Measurements from ENCODE around the gene ANKRD9. TPM values are rescaled to one million over a fixed set of nuclear protein-coding genes. Genes with fewer than 3 reads are reported as not detected.

Gene ANKRD9
- total and polyA plus RNA-seq, 2 donors (not counting 3 experiments of a cell fraction or from before 2014, with no cell fraction given) = 21.0 to 24.6 TPM

DNA sequence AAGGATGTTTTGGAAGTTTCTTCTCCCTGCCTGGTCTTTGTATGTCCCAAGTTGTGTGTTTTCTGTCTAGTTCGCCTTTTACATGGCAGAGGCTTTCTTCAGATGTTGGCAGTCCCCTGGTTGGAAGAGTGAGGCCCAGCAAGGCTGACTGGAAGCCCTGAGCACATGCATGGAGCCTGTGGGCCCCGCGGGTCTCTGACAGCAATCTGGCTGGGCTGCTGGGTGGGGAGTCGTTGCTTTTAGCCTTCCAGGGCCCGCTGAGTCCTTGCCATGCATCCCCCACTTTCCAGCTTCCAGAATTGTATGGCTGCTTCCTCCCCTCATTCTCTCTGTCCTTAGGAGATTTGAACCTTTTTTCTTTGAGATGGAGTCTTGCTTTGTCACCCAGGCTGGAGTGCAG lies 25.3 kb downstream of the ANKRD9 start:
- no peaks in the 10 kb centered on the region for H4K20me1 ChIP-seq (replicated peaks; ENCODE audit: control insufficient read depth, extremely low read depth, insufficient read depth, low read length)
- no peaks in the 10 kb centered on the region for H3K4me1 ChIP-seq (ENCODE audit: control insufficient read depth, extremely low read depth, insufficient read depth, low read length)
- no peaks in the 10 kb centered on the region for H3K36me3 ChIP-seq (ENCODE audit: control insufficient read depth in 2 of 2, extremely low read depth in 1 of 2, insufficient read depth in 2 of 2, low read length in 2 of 2)
- no peak overlapping the region for H2AFZ ChIP-seq (ENCODE audit: low read depth, low read length)
- FAIRE-seq (no peak), DNase-seq (ENCODE audit: low read depth, low spot score) (no peak)
- no peaks in the 10 kb centered on the region for H3K9me3 ChIP-seq (replicated peaks; ENCODE audit: control insufficient read depth, insufficient read depth, low read length)
- TF ChIP-seq POLR2AphosphoS5 (IDR thresholded peaks at IDR 0.05; ENCODE audit: insufficient read depth, low read depth, low read length) = no peak
- TF ChIP-seq CTCF (IDR thresholded peaks at IDR 0.05; ENCODE audit: extremely low read depth in 1 of 2, insufficient read depth in 1 of 2, low read depth in 1 of 2, low read length in 2 of 2) = no peak
- no peak for TF ChIP-seq EZH2 (IDR thresholded peaks at IDR 0.05; ENCODE audit: borderline replicate concordance, low read depth, low read length, severe bottlenecking)
- no peak for TF ChIP-seq MAX (IDR thresholded peaks at IDR 0.05; ENCODE audit: insufficient read depth, insufficient read length)
- TF ChIP-seq POLR2A (IDR thresholded peaks at IDR 0.05; ENCODE audit: low read depth, low read length) = no peak
- no peak for TF ChIP-seq MYC (IDR thresholded peaks at IDR 0.05; ENCODE audit: low read depth, low read length)
- no peak for TF ChIP-seq JUN (IDR thresholded peaks at IDR 0.05; ENCODE audit: borderline replicate concordance, insufficient read depth, insufficient read length, low read depth)
- no peak for TF ChIP-seq GATA2 (IDR thresholded peaks at IDR 0.05; ENCODE audit: insufficient read depth, insufficient read length, low read depth, low read length)
- TF ChIP-seq FOS (IDR thresholded peaks at IDR 0.05; ENCODE audit: borderline replicate concordance, insufficient read depth, low read length) = no peak
- dilution Hi-C loops (cut with MboI; ENCODE audit: extremely low pct_ligation_motif_present, low sequenced_read_pairs) = no loop called here
- H3K27ac ChIP-seq (ENCODE audit: insufficient read depth, low read depth, low read length) = no peak overlapping the region
- BruUV-seq (replicated peaks) = no TSS peak
- no peaks in the 10 kb centered on the region for H3K27me3 ChIP-seq (ENCODE audit: control insufficient read depth in 2 of 2, insufficient read depth in 2 of 2, low read length in 2 of 2)
- no peaks in the 10 kb centered on the region for H3K9me1 ChIP-seq (replicated peaks; ENCODE audit: control insufficient read depth, extremely low read depth, insufficient read depth, low read length)
- ChIA-PET CTCF (interaction anchor here (1.1 kb wide), 1 partner anchor 46 kb away, joined by 4 read pairs; no protein-coding TSS in a partner anchor), POLR2A (no interaction called here)
- intact Hi-C loops (cut with micrococcal nuclease) = no loop called here
- no peak overlapping the region for H3K4me2 ChIP-seq (ENCODE audit: insufficient read depth, low read length)
- no peak overlapping the region for H3K9ac ChIP-seq (replicated peaks; ENCODE audit: extremely low read depth, insufficient read depth, low read length)
- H3K79me2 ChIP-seq (ENCODE audit: control insufficient read depth, insufficient read depth, low read length) = no peaks in the 10 kb centered on the region
- no peak overlapping the region for H3K4me3 ChIP-seq (replicated peaks in 1 of 3; ENCODE audit: insufficient read depth in 1 of 3, low read depth in 1 of 3, low read length in 3 of 3)
